HepG2 (cell line): ENCODE data around the gene SDR42E2. TPM values are rescaled to one million over a fixed set of nuclear protein-coding genes. Genes with fewer than 3 reads are reported as not detected.

Source experiments
- CREM ChIP-seq, 2 experiments: sonication (generic) in 1 of 2; formaldehyde crosslinking in 1 of 2; IDR thresholded peaks; 2 replicates each; pipeline versions ENCODE4 v1.4.0 to v1.6.1; 2016 to 2020; ENCODE audit warnings: antibody characterized with exemption in 1 of 2, mild to moderate bottlenecking in 1 of 2, missing genetic modification reagents in 1 of 2
- HHEX ChIP-seq: IDR thresholded peaks from 2 replicates; pipeline ENCODE4 v1.6.1; 2016; ENCODE audit warnings: control low read depth
- IRF2 ChIP-seq: IDR thresholded peaks from 2 replicates; pipeline ENCODE4 v1.6.1; 2018; ENCODE audit warnings: missing genetic modification reagents, missing compliant biosample characterization
- NONO ChIP-seq, 2 experiments: fragments of 450-650 bp in 1 of 2; sonication (generic) in 1 of 2; formaldehyde crosslinking in 1 of 2; IDR thresholded peaks in 1 of 2; conservative IDR thresholded peaks in 1 of 2; 2 replicates each; pipeline versions ENCODE4 v1.6.1 to v1.8.0; 2017 to 2022; ENCODE audit warnings: mild to moderate bottlenecking in 1 of 2, missing genetic modification reagents in 1 of 2, moderate library complexity in 1 of 2
- TCF12 ChIP-seq, 2 experiments: fragments of 450-650 bp in 1 of 2; sonication (generic) in 1 of 2; formaldehyde crosslinking in 1 of 2; IDR thresholded peaks; 2 replicates each; pipeline versions ENCODE4 v1.6.1 to v1.8.0; 2017 to 2022; ENCODE audit warnings: antibody characterized with exemption in 1 of 2, mild to moderate bottlenecking in 1 of 2, missing genetic modification reagents in 1 of 2, moderate library complexity in 1 of 2
- THAP8 ChIP-seq: sonication (generic); formaldehyde crosslinking; IDR thresholded peaks from 2 replicates; pipeline ENCODE4 v1.5.1; 2020; ENCODE audit warnings: missing genetic modification reagents, mild to moderate bottlenecking, borderline replicate concordance
- TP53 ChIP-seq: sonication (generic); formaldehyde crosslinking; conservative IDR thresholded peaks from 2 replicates; pipeline ENCODE4 v1.4.0; 2020; ENCODE audit warnings: missing genetic modification reagents
- ZBTB3 ChIP-seq: sonication (generic); formaldehyde crosslinking; IDR thresholded peaks from 2 replicates; pipeline ENCODE4 v1.4.0; 2020; ENCODE audit warnings: low read depth, mild to moderate bottlenecking, moderate library complexity, missing genetic modification reagents, borderline replicate concordance
- ZNF256 ChIP-seq: sonication (generic); formaldehyde crosslinking; conservative IDR thresholded peaks from 2 replicates; pipeline ENCODE4 v1.4.0; 2020; ENCODE audit warnings: missing genetic modification reagents
- ZNF367 ChIP-seq: sonication (generic); formaldehyde crosslinking; IDR thresholded peaks from 2 replicates; pipeline ENCODE4 v1.4.0; 2020; ENCODE audit warnings: missing genetic modification reagents, borderline replicate concordance
- ZNF556 ChIP-seq: sonication (generic); formaldehyde crosslinking; IDR thresholded peaks from 2 replicates; pipeline ENCODE4 v1.4.0; 2020; ENCODE audit warnings: mild to moderate bottlenecking, missing genetic modification reagents, borderline replicate concordance
- ZNF567 ChIP-seq: sonication (generic); formaldehyde crosslinking; IDR thresholded peaks from 2 replicates; pipeline ENCODE4 v1.8.1; 2023; ENCODE audit warnings: mild to moderate bottlenecking, missing genetic modification reagents, borderline replicate concordance
- ZNF747 ChIP-seq: sonication (generic); formaldehyde crosslinking; IDR thresholded peaks from 2 replicates; pipeline ENCODE4 v1.8.1; 2023; ENCODE audit warnings: missing genetic modification reagents, mild to moderate bottlenecking, borderline replicate concordance
- ZNF776 ChIP-seq: sonication (generic); formaldehyde crosslinking; IDR thresholded peaks from 2 replicates; pipeline ENCODE4 v1.4.0; 2020; ENCODE audit warnings: mild to moderate bottlenecking, missing genetic modification reagents
- polyA plus RNA-seq, 8 experiments: library from polyadenylated mRNA; depleted of rRNA in 3 of 8; stranded (reverse) in 7 of 8; unstranded in 1 of 8; fragments of >200 nt; fragmentation: Illumina TruSeq in 4 of 8; extraction: Trizol in 4 of 8; gene quantifications; 2 replicates each; pipeline versions ENCODE4 v1.2.1 to v1.2.3, GENCODE V29; 2011 to 2016; ENCODE audit warnings: low read depth in 4 of 8, missing spikeins in 1 of 8, mixed read lengths in 1 of 8; ENCODE audit not compliant: insufficient read depth in 1 of 8
- total RNA-seq, 5 experiments: library from RNA; depleted of rRNA; stranded (reverse); fragments of >200 nt; fragmentation: Illumina TruSeq; extraction: Trizol; gene quantifications; 2 replicates each; pipeline ENCODE4 v1.2.3, GENCODE V29; 2016; ENCODE audit warnings: low read depth in 1 of 5
- TF ChIP-seq, protein P1 (sequence below): sonication (generic); formaldehyde crosslinking; IDR thresholded peaks from 2 replicates; pipeline ENCODE4 v1.5.0; 2020; ENCODE audit warnings: mild to moderate bottlenecking, low read depth, missing genetic modification reagents, borderline replicate concordance
- TF ChIP-seq, protein P2 (sequence below): sonication (generic); formaldehyde crosslinking; IDR thresholded peaks from one replicate; pipeline ENCODE4 v1.5.1; 2020; ENCODE audit warnings: mild to moderate bottlenecking, missing genetic modification reagents; ENCODE audit errors: not compliant biosample characterization
- TF ChIP-seq, protein P3 (sequence below): sonication (generic); formaldehyde crosslinking; IDR thresholded peaks from 2 replicates; pipeline ENCODE4 v1.5.1; 2020; ENCODE audit warnings: mild to moderate bottlenecking, missing genetic modification reagents, borderline replicate concordance

SDR42E2 gene
- total and polyA plus RNA-seq, 2 of the 13 experiments (the other 11 are each of a cell fraction or from before 2014, with no cell fraction given) = 0.05 to 0.11 TPM

GRCh38 chr16:22190081-22190775 lies 27.9 kb downstream of the SDR42E2 start (continued):
- TF ChIP-seq ZNF747 (CRISPR knock-in tag) (0 out of 2 replicates have a peak, but pooled peaks have one; percentile 20), CREM (IDR thresholded peaks at IDR 0.05) (no peak), CREM (CRISPR knock-in tag; IDR thresholded peaks at IDR 0.05) (no peak), TP53 (no peak), ZNF256 (CRISPR knock-in tag) (peak; percentile 81; the same call in 1 of the 2 replicates), ZNF556 (CRISPR knock-in tag) (peak; percentile 91), ZNF776 (peak; percentile 97; the same call in 1 of the 2 replicates), IRF2 (peak; percentile 71), ZNF367 (CRISPR knock-in tag) (peak; percentile 78; the same call in 1 of the 2 replicates), NONO (IDR thresholded peaks at IDR 0.05) (no peak), NONO (CRISPR knock-in tag; conservative IDR thresholded peaks at IDR 0.05) (peak; percentile 82), ZBTB3 (CRISPR knock-in tag) (peak; percentile 75; the same call in 1 of the 2 replicates), ZNF567 (CRISPR knock-in tag) (peak; percentile 100), THAP8 (CRISPR knock-in tag) (no peak), HHEX (CRISPR knock-in tag) (no peak), TCF12 (IDR thresholded peaks at IDR 0.05) (no peak), TCF12 (CRISPR knock-in tag; IDR thresholded peaks at IDR 0.05) (peak; percentile 94)
- TF ChIP-seq, protein P1, sequence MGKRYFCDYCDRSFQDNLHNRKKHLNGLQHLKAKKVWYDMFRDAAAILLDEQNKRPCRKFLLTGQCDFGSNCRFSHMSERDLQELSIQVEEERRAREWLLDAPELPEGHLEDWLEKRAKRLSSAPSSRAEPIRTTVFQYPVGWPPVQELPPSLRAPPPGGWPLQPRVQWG (CRISPR knock-in tag) = no peak
- TF ChIP-seq, protein P2, sequence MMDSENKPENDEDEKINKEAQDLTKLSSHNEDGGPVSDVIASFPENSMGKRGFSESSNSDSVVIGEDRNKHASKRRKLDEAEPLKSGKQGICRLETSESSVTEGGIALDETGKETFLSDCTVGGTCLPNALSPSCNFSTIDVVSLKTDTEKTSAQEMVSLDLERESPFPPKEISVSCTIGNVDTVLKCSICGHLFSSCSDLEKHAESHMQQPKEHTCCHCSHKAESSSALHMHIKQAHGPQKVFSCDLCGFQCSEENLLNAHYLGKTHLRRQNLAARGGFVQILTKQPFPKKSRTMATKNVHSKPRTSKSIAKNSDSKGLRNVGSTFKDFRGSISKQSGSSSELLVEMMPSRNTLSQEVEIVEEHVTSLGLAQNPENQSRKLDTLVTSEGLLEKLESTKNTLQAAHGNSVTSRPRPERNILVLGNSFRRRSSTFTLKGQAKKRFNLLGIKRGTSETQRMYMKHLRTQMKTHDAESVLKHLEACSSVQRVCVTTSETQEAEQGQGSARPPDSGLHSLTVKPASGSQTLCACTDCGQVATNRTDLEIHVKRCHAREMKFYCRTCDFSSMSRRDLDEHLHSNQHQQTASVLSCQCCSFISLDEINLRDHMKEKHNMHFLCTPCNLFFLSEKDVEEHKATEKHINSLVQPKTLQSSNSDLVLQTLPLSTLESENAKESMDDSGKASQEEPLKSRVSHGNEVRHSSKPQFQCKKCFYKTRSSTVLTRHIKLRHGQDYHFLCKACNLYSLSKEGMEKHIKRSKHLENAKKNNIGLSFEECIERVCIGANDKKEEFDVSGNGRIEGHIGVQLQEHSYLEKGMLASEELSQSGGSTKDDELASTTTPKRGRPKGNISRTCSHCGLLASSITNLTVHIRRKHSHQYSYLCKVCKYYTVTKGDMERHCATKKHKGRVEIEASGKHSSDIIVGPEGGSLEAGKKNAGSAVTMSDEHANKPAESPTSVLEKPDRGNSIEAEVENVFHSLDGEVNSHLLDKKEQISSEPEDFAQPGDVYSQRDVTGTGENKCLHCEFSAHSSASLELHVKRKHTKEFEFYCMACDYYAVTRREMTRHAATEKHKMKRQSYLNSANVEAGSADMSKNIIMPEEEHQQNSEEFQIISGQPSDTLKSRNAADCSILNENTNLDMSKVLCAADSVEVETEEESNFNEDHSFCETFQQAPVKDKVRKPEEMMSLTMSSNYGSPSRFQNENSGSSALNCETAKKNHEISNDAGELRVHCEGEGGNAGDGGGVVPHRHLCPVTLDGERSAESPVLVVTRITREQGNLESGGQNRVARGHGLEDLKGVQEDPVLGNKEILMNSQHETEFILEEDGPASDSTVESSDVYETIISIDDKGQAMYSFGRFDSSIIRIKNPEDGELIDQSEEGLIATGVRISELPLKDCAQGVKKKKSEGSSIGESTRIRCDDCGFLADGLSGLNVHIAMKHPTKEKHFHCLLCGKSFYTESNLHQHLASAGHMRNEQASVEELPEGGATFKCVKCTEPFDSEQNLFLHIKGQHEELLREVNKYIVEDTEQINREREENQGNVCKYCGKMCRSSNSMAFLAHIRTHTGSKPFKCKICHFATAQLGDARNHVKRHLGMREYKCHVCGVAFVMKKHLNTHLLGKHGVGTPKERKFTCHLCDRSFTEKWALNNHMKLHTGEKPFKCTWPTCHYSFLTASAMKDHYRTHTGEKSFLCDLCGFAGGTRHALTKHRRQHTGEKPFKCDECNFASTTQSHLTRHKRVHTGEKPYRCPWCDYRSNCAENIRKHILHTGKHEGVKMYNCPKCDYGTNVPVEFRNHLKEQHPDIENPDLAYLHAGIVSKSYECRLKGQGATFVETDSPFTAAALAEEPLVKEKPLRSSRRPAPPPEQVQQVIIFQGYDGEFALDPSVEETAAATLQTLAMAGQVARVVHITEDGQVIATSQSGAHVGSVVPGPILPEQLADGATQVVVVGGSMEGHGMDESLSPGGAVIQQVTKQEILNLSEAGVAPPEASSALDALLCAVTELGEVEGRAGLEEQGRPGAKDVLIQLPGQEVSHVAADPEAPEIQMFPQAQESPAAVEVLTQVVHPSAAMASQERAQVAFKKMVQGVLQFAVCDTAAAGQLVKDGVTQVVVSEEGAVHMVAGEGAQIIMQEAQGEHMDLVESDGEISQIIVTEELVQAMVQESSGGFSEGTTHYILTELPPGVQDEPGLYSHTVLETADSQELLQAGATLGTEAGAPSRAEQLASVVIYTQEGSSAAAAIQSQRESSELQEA (CRISPR knock-in tag) = peak; percentile 92
- TF ChIP-seq, protein P3, sequence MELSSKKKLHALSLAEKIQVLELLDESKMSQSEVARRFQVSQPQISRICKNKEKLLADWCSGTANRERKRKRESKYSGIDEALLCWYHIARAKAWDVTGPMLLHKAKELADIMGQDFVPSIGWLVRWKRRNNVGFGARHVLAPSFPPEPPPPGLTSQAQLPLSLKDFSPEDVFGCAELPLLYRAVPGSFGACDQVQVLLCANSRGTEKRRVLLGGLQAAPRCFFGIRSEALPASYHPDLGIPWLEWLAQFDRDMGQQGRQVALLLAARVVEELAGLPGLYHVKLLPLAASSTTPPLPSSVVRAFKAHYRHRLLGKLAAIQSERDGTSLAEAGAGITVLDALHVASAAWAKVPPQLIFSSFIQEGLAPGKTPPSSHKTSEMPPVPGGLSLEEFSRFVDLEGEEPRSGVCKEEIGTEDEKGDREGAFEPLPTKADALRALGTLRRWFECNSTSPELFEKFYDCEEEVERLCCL (CRISPR knock-in tag) = no peak; the same call in 1 of the 2 replicates
